Tibial nerve (tissue), 4 donors: Measurements from ENCODE around the gene MSL3B.

Experiments used
- DNase-seq, 2 donors: peaks; one replicate each; pipeline ENCODE4 v3.0.0-alpha.2; 2019; ENCODE audit warnings: low spot score in 2 of 2
- H3K27ac ChIP-seq, 4 donors: fragments of 200-600 bp; sonication (generic) in 3 of 4; one replicate each; pipeline ENCODE4 v1.5.1; 2017 to 2019; ENCODE audit warnings: mild to moderate bottlenecking in 1 of 4
- H3K27me3 ChIP-seq, 2 donors: fragments of 200-600 bp; sonication (generic) in 1 of 2; one replicate each; pipeline versions ENCODE4 v1.5.1 to v1.6.0; 2017 to 2019
- H3K36me3 ChIP-seq, 3 donors: fragments of 200-600 bp; sonication (generic); one replicate each; pipeline ENCODE4 v1.5.1; 2018 to 2019
- H3K4me1 ChIP-seq, 4 donors: fragments of 200-600 bp; sonication (generic) in 3 of 4; one replicate each; pipeline ENCODE4 v1.5.1; 2017 to 2019
- H3K4me3 ChIP-seq, 4 donors: fragments of 200-600 bp; sonication (generic) in 3 of 4; one replicate each; pipeline ENCODE4 v1.5.1; 2017 to 2019; ENCODE audit warnings: mild to moderate bottlenecking in 1 of 4, moderate library complexity in 1 of 4
- H3K9me3 ChIP-seq, 4 donors: fragments of 200-600 bp; sonication (generic) in 3 of 4; one replicate each; pipeline ENCODE4 v1.5.1; 2017 to 2019
- EP300 ChIP-seq, 2 donors: sonication (generic); formaldehyde crosslinking; IDR thresholded peaks; one replicate each; pipeline ENCODE4 v1.6.1; 2017; ENCODE audit warnings: antibody characterized with exemption in 2 of 2, mild to moderate bottlenecking in 1 of 2
- POLR2A ChIP-seq, 2 donors: fragments of 450-650 bp; IDR thresholded peaks; one replicate each; pipeline ENCODE4 v1.6.1; 2017; ENCODE audit warnings: antibody characterized with exemption in 2 of 2, mild to moderate bottlenecking in 2 of 2, moderate library complexity in 2 of 2
- WGBS, 2 donors: methylation state at CpG; one replicate each; pipeline ENCODE4 v1.1.5; 2018; 5-methylcytosine and 5-hydroxymethylcytosine counted together
- TF ChIP-seq, protein P1 (sequence below), 5 experiments: fragments of 200-600 bp in 3 of 5; fragments of 450-650 bp in 2 of 5; sonication (generic) in 3 of 5; IDR thresholded peaks; one replicate each; pipeline ENCODE4 v1.5.1; 2016 to 2019; ENCODE audit warnings: antibody characterized with exemption in 5 of 5, mild to moderate bottlenecking in 3 of 5, moderate library complexity in 2 of 5

Gene MSL3B

DNA sequence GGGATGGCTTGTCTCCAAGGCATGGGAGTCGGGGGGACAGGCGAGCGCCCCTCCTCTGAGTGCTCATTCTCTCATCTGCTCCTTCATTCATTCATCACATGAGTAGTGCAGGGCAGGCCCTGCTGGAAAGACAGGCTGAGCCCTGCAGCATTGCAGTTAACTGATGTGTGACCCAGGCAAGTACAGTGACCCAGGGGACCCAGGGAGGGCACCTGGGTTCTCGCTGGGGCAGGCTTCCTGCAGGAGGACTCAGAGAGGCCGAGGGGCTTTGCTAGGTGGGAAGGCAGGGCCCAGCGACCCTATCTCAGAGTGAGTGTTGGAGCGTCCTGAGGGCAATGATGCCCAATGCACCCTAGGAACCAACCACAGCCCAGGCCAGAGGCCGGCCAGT, 44.5 kb downstream of the MSL3B start:
- H3K4me3 ChIP-seq, result no peak overlapping the region
- no peak for DNase-seq
- H3K27me3 ChIP-seq, result no peaks in the 10 kb centered on the region
- 80 to 88% methylated on average over 7 to 8 of the region's 8 CpGs for WGBS, 2 donors
- no peaks in the 10 kb centered on the region for H3K9me3 ChIP-seq
- H3K36me3 ChIP-seq, result no peaks in the 10 kb centered on the region
- H3K27ac ChIP-seq, result no peak overlapping the region
- H3K4me1 ChIP-seq, result no peaks in the 10 kb centered on the region
- TF ChIP-seq, protein P1, sequence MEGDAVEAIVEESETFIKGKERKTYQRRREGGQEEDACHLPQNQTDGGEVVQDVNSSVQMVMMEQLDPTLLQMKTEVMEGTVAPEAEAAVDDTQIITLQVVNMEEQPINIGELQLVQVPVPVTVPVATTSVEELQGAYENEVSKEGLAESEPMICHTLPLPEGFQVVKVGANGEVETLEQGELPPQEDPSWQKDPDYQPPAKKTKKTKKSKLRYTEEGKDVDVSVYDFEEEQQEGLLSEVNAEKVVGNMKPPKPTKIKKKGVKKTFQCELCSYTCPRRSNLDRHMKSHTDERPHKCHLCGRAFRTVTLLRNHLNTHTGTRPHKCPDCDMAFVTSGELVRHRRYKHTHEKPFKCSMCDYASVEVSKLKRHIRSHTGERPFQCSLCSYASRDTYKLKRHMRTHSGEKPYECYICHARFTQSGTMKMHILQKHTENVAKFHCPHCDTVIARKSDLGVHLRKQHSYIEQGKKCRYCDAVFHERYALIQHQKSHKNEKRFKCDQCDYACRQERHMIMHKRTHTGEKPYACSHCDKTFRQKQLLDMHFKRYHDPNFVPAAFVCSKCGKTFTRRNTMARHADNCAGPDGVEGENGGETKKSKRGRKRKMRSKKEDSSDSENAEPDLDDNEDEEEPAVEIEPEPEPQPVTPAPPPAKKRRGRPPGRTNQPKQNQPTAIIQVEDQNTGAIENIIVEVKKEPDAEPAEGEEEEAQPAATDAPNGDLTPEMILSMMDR (IDR thresholded peaks at IDR 0.05), result no peak
- TF ChIP-seq POLR2A (IDR thresholded peaks at IDR 0.05), result no peak
- no peak for TF ChIP-seq EP300 (IDR thresholded peaks at IDR 0.05)

DNA sequence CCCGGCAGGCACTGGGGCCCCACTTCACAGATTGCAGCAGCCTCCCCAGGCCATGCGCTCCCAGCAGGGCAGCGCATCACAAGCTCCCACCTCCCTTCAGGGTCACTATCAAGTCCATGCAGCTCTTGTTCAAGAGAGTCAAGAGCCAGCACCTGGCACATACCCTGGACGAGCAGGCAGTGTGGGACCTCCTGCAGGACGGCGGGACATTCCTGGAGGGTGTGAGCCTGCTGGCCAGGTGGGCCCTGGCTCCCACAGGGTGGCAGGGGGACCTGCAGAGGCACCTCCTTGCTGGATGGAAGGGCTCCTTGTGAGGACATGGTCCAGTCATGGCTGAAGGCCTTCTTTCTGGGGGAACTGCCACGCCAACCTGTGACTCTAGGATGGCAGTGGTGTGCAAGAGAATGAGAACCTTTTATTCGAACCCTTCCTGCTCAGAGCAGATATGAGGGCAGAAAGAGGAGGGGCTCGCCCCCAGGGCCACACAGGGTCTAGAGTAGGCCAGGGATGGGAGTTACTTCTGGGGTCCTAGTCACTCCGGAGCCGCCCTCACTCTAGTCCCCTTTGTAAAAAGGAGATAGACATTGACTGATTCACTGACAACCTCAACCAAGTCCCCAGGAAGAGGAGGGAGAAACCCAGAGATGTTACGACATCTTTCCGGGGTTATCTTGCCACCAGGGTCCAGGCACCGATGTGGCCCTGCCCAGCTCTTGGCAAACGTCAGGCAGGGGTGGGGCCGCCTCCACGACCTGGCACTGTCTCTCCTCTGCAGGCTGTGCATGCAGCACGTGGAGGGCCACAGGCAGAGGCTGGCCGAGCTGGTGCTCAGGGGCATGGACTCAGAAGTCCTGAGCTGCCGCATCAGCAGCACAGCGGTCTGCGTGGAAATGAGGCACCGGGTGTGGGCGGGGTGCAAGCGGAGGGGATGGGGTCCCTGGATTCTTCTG, 45.1 kb downstream of the MSL3B start:
- H3K4me1 ChIP-seq, result no peaks in the 10 kb centered on the region
- WGBS, 2 donors, result 78 to 85% methylated on average over 23 to 25 of the region's 25 CpGs
- H3K27me3 ChIP-seq, result no peaks in the 10 kb centered on the region
- no peak overlapping the region for H3K4me3 ChIP-seq
- TF ChIP-seq EP300 (IDR thresholded peaks at IDR 0.05) (no peak), POLR2A (IDR thresholded peaks at IDR 0.05) (no peak)
- TF ChIP-seq, protein P1 (IDR thresholded peaks at IDR 0.05), result no peak
- no peak overlapping the region for H3K27ac ChIP-seq
- H3K9me3 ChIP-seq, result no peaks in the 10 kb centered on the region
- H3K36me3 ChIP-seq, result no peaks in the 10 kb centered on the region
- DNase-seq, result no peak

DNA sequence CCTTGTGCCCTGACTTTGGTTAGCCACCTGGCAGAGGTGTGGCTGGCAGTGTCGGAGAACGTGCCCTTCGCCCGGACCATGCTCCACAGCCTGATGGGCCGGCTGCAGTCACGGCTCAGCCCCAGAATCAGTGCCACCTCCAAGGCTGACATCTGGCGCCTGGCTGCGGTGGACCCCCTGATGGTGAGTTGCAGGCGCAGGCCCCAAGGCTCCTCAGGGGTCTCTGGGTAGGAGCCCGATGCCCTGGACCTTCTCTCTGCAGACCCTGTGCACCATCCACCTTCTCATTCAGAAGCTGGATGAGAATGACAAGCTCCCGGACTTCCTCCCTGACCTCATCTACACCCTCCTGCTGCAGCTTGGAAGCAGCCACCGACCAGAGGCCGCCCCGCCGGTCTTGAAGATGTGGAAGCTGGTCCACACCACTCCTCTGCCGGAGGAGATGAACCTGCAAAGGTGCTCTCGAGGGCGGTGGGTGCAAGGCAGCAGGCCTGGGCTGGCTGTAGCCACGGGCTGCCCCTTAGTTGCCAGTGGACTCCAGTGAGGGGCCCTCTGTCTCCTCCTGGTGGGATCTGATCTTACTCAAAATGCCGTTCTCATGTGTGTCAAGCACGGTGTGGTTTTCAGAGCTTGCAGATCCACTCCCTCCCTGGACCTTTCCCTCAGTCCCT, 46.0 kb downstream of the MSL3B start:
- Histone ChIP-seq H3K27ac (no peak overlapping the region), H3K4me3 (no peak overlapping the region), H3K9me3 (no peaks in the 10 kb centered on the region), H3K4me1 (no peaks in the 10 kb centered on the region), H3K36me3 (no peaks in the 10 kb centered on the region), H3K27me3 (no peaks in the 10 kb centered on the region)
- DNase-seq, result no peak
- no peak for TF ChIP-seq POLR2A (IDR thresholded peaks at IDR 0.05)
- no peak for TF ChIP-seq EP300 (IDR thresholded peaks at IDR 0.05)
- TF ChIP-seq, protein P1 (IDR thresholded peaks at IDR 0.05), result no peak
- WGBS, 2 donors, result 84 to 91% methylated on average over 8 to 15 of the region's 21 CpGs

DNA sequence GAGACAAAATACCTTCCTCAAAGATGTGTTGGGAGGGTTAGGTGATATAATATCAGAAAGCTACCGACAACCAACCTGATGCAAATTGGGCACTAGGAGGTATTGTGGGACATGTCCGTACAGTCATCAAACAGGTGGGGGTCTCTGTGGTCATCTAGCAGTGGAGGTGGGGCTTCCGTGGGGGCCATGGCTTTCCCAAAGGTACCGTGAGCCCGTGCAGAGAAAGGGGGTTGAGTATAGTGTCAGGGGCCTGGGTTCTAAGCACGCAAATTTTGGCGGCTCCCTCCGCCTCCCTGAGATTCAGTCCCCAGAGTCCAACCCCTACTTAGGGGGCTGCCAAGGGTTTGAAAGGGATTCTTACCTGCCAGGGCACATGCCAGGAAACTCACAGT, 46.5 kb downstream of the MSL3B start:
- H3K9me3 ChIP-seq, result no peaks in the 10 kb centered on the region
- H3K4me1 ChIP-seq, result no peaks in the 10 kb centered on the region
- no peak overlapping the region for H3K27ac ChIP-seq
- H3K4me3 ChIP-seq, result no peak overlapping the region
- H3K36me3 ChIP-seq, result no peaks in the 10 kb centered on the region
- WGBS, 2 donors, result 86 to 95% methylated on average over 6 to 7 of the region's 8 CpGs
- no peaks in the 10 kb centered on the region for H3K27me3 ChIP-seq
- no peak for TF ChIP-seq EP300 (IDR thresholded peaks at IDR 0.05)
- TF ChIP-seq POLR2A (IDR thresholded peaks at IDR 0.05), result no peak
- TF ChIP-seq, protein P1 (IDR thresholded peaks at IDR 0.05), result no peak
- DNase-seq, result no peak

DNA sequence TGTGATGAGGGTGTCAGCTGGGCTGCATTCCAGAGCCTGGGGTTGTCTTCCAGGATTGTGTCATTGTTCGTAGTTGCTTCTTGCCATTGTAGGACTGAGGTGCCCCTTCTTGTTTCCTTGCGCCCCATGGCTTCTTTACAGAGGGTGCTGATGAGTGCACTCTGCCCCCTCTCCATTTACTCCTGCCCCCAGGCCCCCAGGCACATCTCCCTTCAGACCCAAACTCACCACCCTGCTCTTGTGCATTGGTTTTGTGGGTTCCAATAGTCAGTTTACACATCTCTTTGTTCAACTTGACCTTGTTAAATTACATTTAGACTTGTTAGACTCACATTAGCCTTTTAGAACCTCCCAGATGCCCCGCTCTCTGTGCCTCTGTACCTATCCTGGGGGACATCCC, 47.0 kb downstream of the MSL3B start:
- TF ChIP-seq POLR2A (IDR thresholded peaks at IDR 0.05), result no peak
- TF ChIP-seq EP300 (IDR thresholded peaks at IDR 0.05), result no peak
- TF ChIP-seq, protein P1 (IDR thresholded peaks at IDR 0.05), result no peak
- Histone ChIP-seq H3K36me3 (no peaks in the 10 kb centered on the region), H3K27me3 (no peaks in the 10 kb centered on the region), H3K4me3 (no peak overlapping the region), H3K4me1 (no peaks in the 10 kb centered on the region), H3K27ac (no peak overlapping the region), H3K9me3 (no peaks in the 10 kb centered on the region)
- WGBS, 2 donors, result 75 to 84% methylated on average over 3 of the region's 3 CpGs
- no peak for DNase-seq
